WTC11 (cell line): ENCODE results near the gene DDX39B.

Experiments
- E2F5 ChIP-seq: sonication (generic); formaldehyde crosslinking; IDR thresholded peaks from 2 replicates; pipeline ENCODE4 v1.8.1; 2022; ENCODE audit warnings: mild to moderate bottlenecking, moderate library complexity, missing genetic modification reagents
- ESRRA ChIP-seq: sonication (generic); formaldehyde crosslinking; IDR thresholded peaks from 2 replicates; pipeline ENCODE4 v1.8.1; 2022; ENCODE audit warnings: mild to moderate bottlenecking, missing genetic modification reagents, borderline replicate concordance
- FOXJ3 ChIP-seq: sonication (generic); formaldehyde crosslinking; IDR thresholded peaks from 2 replicates; pipeline ENCODE4 v1.9.0; 2021; ENCODE audit warnings: missing genetic modification reagents, mild to moderate bottlenecking, borderline replicate concordance
- JAZF1 ChIP-seq: fragments of 250-450 bp; sonication (Bioruptor Pico); IDR thresholded peaks from 2 replicates; pipeline ENCODE4 v1.9.0; 2021; ENCODE audit warnings: moderate library complexity, mild to moderate bottlenecking, inconsistent platforms
- MXD4 ChIP-seq: fragments of 250-450 bp; sonication (Bioruptor Pico); IDR thresholded peaks from 2 replicates; pipeline ENCODE4 v1.8.0; 2021; ENCODE audit warnings: mild to moderate bottlenecking, moderate library complexity, borderline replicate concordance
- NFE2L1 ChIP-seq: sonication (generic); formaldehyde crosslinking; IDR thresholded peaks from 2 replicates; pipeline ENCODE4 v1.8.1; 2023; ENCODE audit warnings: missing genetic modification reagents
- SMAD3 ChIP-seq: sonication (generic); formaldehyde crosslinking; IDR thresholded peaks from 2 replicates; pipeline ENCODE4 v1.8.0; 2022; ENCODE audit warnings: missing genetic modification reagents, mild to moderate bottlenecking, borderline replicate concordance
- TCF7 ChIP-seq: sonication (generic); formaldehyde crosslinking; IDR thresholded peaks from 2 replicates; pipeline ENCODE4 v1.8.0; 2022; ENCODE audit warnings: mild to moderate bottlenecking, low read depth, missing genetic modification reagents, moderate library complexity
- ZNF138 ChIP-seq: sonication (generic); formaldehyde crosslinking; conservative IDR thresholded peaks from 2 replicates; pipeline ENCODE4 v1.8.1; 2022; ENCODE audit warnings: mild to moderate bottlenecking, moderate library complexity, missing genetic modification reagents
- TF ChIP-seq, protein P1 (sequence below): fragments of 200-600 bp; IDR thresholded peaks from 2 replicates; pipeline ENCODE4 v1.8.0; 2022; ENCODE audit warnings: antibody characterized with exemption

GRCh38 chr6:31540640-31541039 lies 1.2 kb downstream of the DDX39B start:
- no peak for TF ChIP-seq E2F5
- TF ChIP-seq, protein P1, sequence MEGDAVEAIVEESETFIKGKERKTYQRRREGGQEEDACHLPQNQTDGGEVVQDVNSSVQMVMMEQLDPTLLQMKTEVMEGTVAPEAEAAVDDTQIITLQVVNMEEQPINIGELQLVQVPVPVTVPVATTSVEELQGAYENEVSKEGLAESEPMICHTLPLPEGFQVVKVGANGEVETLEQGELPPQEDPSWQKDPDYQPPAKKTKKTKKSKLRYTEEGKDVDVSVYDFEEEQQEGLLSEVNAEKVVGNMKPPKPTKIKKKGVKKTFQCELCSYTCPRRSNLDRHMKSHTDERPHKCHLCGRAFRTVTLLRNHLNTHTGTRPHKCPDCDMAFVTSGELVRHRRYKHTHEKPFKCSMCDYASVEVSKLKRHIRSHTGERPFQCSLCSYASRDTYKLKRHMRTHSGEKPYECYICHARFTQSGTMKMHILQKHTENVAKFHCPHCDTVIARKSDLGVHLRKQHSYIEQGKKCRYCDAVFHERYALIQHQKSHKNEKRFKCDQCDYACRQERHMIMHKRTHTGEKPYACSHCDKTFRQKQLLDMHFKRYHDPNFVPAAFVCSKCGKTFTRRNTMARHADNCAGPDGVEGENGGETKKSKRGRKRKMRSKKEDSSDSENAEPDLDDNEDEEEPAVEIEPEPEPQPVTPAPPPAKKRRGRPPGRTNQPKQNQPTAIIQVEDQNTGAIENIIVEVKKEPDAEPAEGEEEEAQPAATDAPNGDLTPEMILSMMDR: no peak
- no peak for TF ChIP-seq SMAD3 (CRISPR knock-in tag)
- no peak for TF ChIP-seq TCF7 (CRISPR knock-in tag)
- TF ChIP-seq JAZF1: no peak
- TF ChIP-seq FOXJ3 (CRISPR knock-in tag): no peak
- no peak for TF ChIP-seq ESRRA (CRISPR knock-in tag)
- no peak for TF ChIP-seq ZNF138 (CRISPR knock-in tag)
- no peak for TF ChIP-seq NFE2L1 (CRISPR knock-in tag)
- no peak for TF ChIP-seq MXD4 (CRISPR knock-in tag)
